Naive thymus-derived CD4-positive, alpha-beta T cell (primary cell): Measurements from ENCODE around the gene SCAP. TPM values are rescaled to one million over a fixed set of nuclear protein-coding genes. Genes with fewer than 3 reads are reported as not detected.

Experiments
- ATAC-seq: fragments of 150-1000 bp; cut with Tn5 transposase; 2 replicates; pipeline ENCODE4 v1.10.0; 2021; ENCODE audit warnings: mild to moderate bottlenecking, moderate library complexity
- CTCF ChIA-PET: fragments of 350-600 bp; sonication (Branson Sonifier 250); formaldehyde crosslinking; loops from one replicate; lab custom pipeline; 2021; ENCODE audit warnings: antibody characterized with exemption; lab: Charles Lee
- POLR2A ChIA-PET: fragments of 350-600 bp; sonication (Branson Sonifier 250); formaldehyde crosslinking; loops from one replicate; lab custom pipeline; 2021; ENCODE audit warnings: antibody characterized with exemption, inconsistent platforms; lab: Charles Lee
- DNase-seq, 9 donors: peaks; one replicate each; pipeline versions ENCODE4 v3.0.0 to v3.0.0-alpha.2; 2020 to 2022; ENCODE audit warnings: mixed read lengths in 1 of 9
- H3K27ac ChIP-seq: one replicate; pipeline ENCODE4 v1.7.0; 2013; ENCODE audit warnings: mild to moderate bottlenecking, low read depth, low read length, moderate library complexity
- H3K27me3 ChIP-seq, 2 donors: one replicate each; pipeline ENCODE4 v1.7.0; 2013; ENCODE audit warnings: low read length in 2 of 2, mild to moderate bottlenecking in 2 of 2, moderate library complexity in 2 of 2; ENCODE audit not compliant: control insufficient read depth in 2 of 2, insufficient read depth in 2 of 2
- H3K36me3 ChIP-seq, 3 experiments: 1 replicate in 2 of 3; 2 replicates in 1 of 3; pipeline ENCODE4 v1.7.0; 2013; ENCODE audit warnings: low read length in 3 of 3, mild to moderate bottlenecking in 3 of 3, moderate library complexity in 1 of 3; ENCODE audit not compliant: insufficient read depth in 3 of 3, control insufficient read depth in 2 of 3
- H3K4me1 ChIP-seq, 2 donors: one replicate each; pipeline ENCODE4 v1.7.0; 2013; ENCODE audit warnings: low read length in 2 of 2, mild to moderate bottlenecking in 2 of 2, moderate library complexity in 1 of 2; ENCODE audit not compliant: control insufficient read depth in 2 of 2, insufficient read depth in 2 of 2
- H3K4me3 ChIP-seq: 2 replicates; pipeline ENCODE4 v1.7.0; 2013; ENCODE audit warnings: mild to moderate bottlenecking, low read length
- H3K9me3 ChIP-seq, 3 experiments: 1 replicate in 2 of 3; 2 replicates in 1 of 3; pipeline ENCODE4 v1.7.0; 2013; ENCODE audit warnings: low read length in 3 of 3; ENCODE audit not compliant: control insufficient read depth in 2 of 3
- H3K27ac Mint-ChIP-seq, 9 donors: one replicate each; pipeline ENCODE4 v1.8.0; 2020 to 2022; ENCODE audit warnings: mixed read lengths in 9 of 9, mild to moderate bottlenecking in 8 of 9, moderate library complexity in 5 of 9, inconsistent platforms in 2 of 9
- H3K27me3 Mint-ChIP-seq, 5 donors: one replicate each; pipeline ENCODE4 v1.8.0; 2021 to 2022; ENCODE audit warnings: mixed read lengths in 5 of 5, mild to moderate bottlenecking in 1 of 5
- H3K36me3 Mint-ChIP-seq, 5 donors: one replicate each; pipeline ENCODE4 v1.8.0; 2020 to 2022; ENCODE audit warnings: mixed read lengths in 5 of 5, mild to moderate bottlenecking in 3 of 5, inconsistent platforms in 1 of 5
- H3K4me1 Mint-ChIP-seq, 7 donors: one replicate each; pipeline ENCODE4 v1.8.0; 2020 to 2022; ENCODE audit warnings: mixed read lengths in 7 of 7, mild to moderate bottlenecking in 3 of 7, inconsistent platforms in 1 of 7
- H3K4me3 Mint-ChIP-seq, 10 donors: one replicate each; pipeline ENCODE4 v1.8.0; 2020 to 2022; ENCODE audit warnings: mild to moderate bottlenecking in 10 of 10, mixed read lengths in 10 of 10, moderate library complexity in 6 of 10, inconsistent platforms in 2 of 10
- H3K9me3 Mint-ChIP-seq, 11 donors: one replicate each; pipeline ENCODE4 v1.8.0; 2020 to 2022; ENCODE audit warnings: mixed read lengths in 11 of 11, mild to moderate bottlenecking in 4 of 11, inconsistent platforms in 1 of 11, moderate library complexity in 1 of 11
- intact Hi-C, 2 donors: fragments of 100-400 bp; cut with micrococcal nuclease; formaldehyde crosslinking; loops; one replicate each; pipeline ENCODE4 v1.15.1; 2023
- polyA plus RNA-seq, 2 donors: library from polyadenylated mRNA; unstranded; fragments of 300-500 nt; fragmentation: Illumina TruSeq; gene quantifications; one replicate each; pipeline ENCODE4 v1.2.3, GENCODE V29; 2021
- total RNA-seq, 6 experiments: library from RNA in 5 of 6; stranded (reverse) in 5 of 6; gene quantifications; 1 replicate in 5 of 6; 2 replicates in 1 of 6; pipeline ENCODE4 v1.2.3 and lab custom pipeline; 2021 to 2026

The SCAP gene
- total and polyA plus RNA-seq, 7 experiments from 2014 or later, result 34.5 to 95.4 (median 90.2) TPM

DNA sequence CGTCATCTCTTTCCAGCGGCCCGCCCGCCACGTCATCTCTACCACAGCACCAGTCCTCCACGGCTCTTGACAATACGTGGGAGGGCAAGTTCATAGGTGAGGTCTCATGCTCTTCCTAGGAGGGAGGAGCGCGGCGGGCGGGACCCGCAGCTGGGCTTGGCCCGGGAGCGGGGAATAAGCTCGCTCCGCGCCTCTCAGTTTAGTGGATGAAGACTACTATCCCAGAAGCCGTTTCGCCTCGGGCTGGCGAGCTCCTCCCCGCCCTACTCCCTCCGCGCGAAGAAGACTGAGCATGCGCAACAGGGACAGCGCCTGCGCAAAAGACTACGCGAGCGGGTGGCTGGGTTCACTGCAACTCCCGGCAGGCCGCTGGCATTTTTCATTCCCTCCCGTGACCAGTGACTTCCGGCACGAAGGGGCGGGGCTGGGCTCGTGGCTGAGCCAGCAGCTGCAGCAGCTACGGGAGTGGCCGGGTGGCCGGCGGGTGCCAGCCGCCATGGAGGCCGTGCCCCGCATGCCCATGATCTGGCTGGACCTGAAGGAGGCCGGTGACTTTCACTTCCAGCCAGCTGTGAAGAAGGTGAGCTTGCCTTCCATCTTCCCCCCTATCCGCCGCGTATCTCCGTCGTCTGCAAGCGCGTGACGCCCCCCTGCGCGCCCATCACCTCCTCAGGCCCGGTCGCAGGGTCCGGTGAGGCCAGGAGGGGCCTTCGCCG lies 95.0 kb downstream of the SCAP start, which contains the start of gene PTPN23:
TSS of gene PTPN23 (plus strand) at position 421 of the 716 bp plus-strand sequence. CDS start at position 497, 76 bp downstream.
- H3K4me1 ChIP-seq, result peaks cover 23 to 26% of the 10 kb centered on the region in 2 donors
- POLR2A ChIA-PET, result interaction anchor here (0.6 to 1.1 kb wide), 6 partner anchors 18 to 685 kb away, joined by 3 to 6 read pairs (median 3); partner anchors contain the start of genes ELP6, KIF9 and KLHL18

DNA sequence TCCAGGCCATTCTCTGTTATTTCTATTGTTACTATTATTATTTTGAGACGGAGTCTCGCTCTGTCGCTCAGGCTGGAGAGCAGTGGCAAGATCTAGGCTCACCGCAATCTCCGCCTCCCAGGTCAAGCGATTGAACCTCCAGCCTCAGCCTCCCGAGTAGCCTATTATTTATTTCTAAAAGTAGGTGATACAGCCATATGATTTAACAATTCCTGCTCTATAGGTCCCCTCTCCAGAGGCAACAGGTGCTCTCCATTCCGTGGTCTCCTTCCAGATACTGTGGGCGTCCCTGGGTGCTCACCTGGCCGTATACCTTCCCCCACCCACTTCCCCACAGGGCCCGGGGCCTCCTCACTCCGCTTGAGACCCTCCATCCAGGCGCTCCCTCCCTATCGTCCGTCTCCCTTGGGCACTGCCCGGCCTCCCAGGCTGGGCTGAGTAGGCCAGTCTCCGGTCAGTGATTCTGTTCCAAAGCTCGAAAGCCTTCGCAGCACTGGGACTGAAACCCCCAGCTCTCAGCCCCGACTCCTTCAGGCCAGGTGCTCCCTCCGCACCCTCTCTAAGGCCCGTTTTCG lies 95.6 kb downstream of the SCAP start:
- POLR2A ChIA-PET, result interaction anchor here (0.6 to 1.1 kb wide), 5 partner anchors 18 to 685 kb away, joined by 3 to 6 read pairs (median 3); partner anchors contain the start of gene ELP6
- H3K27me3 ChIP-seq, result no peaks in the 10 kb centered on the region
- H3K27ac Mint-ChIP-seq, result peak overlapping the region; percentile 92 to 100 (median 99)
- H3K9me3 Mint-ChIP-seq, result no peaks in the 10 kb centered on the region
- H3K4me1 ChIP-seq, result peaks cover 23 to 26% of the 10 kb centered on the region in 2 donors
- H3K4me3 ChIP-seq, result peak overlapping the region; percentile 86
- CTCF ChIA-PET, result interaction anchor here (1.3 kb wide), 2 partner anchors 8 to 675 kb away, joined by 3 read pairs; no protein-coding TSS in a partner anchor
- peak overlapping the region; percentile 90 to 100 (median 98) for H3K4me3 Mint-ChIP-seq
- peak overlapping the region; percentile 92 for H3K27ac ChIP-seq
- H3K4me1 Mint-ChIP-seq, result peaks cover 37 to 51% (median 43%) of the 10 kb centered on the region in 7 donors
- peaks cover 0 to 8% (median 0%) of the 10 kb centered on the region in 3 experiments for H3K36me3 ChIP-seq
- DNase-seq, result peak in 1 of 9 donors; percentile 9
- H3K9me3 ChIP-seq, result no peaks in the 10 kb centered on the region
- no peak for ATAC-seq
- intact Hi-C loops, result loop anchor here (1.0 to 2.0 kb wide), 12 partner anchors 41 to 1229 kb away; partner anchors contain the start of genes ELP6 (in 2 of the 2), KIF9 (in 2 of the 2), KLHL18 (in 2 of the 2) and SETD2 (in 2 of the 2)
- peaks cover 0 to 10% (median 0%) of the 10 kb centered on the region in 5 donors for H3K36me3 Mint-ChIP-seq
- peaks cover 0 to 2% (median 0%) of the 10 kb centered on the region in 5 donors for H3K27me3 Mint-ChIP-seq

More for the DNA sequence above, 95.0 kb downstream of the SCAP start, which contains the start of gene PTPN23:
- Histone ChIP-seq H3K4me3 (peak within 1 kb of the TSS; percentile 86), H3K36me3 (peaks cover 0 to 12% (median 0%) of the 10 kb centered on the region in 3 experiments), H3K9me3 (no peaks in the 10 kb centered on the region), H3K27me3 (no peaks in the 10 kb centered on the region), H3K27ac (peak within 1 kb of the TSS; percentile 92)
- DNase-seq (peak; percentile 96 to 99 (median 99)), ATAC-seq (peak; percentile 82)
- H3K36me3 Mint-ChIP-seq, result peaks cover 0 to 13% (median 3%) of the 10 kb centered on the region in 5 donors
- H3K4me3 Mint-ChIP-seq, result peak within 1 kb of the TSS; percentile 90 to 100 (median 98)
- intact Hi-C loops, result loop anchor here (1.0 to 2.0 kb wide), 13 partner anchors 41 to 1228 kb away; partner anchors contain the start of genes ELP6 (in 2 of the 2), KIF9 (in 2 of the 2), KLHL18 (in 2 of the 2) and SETD2 (in 2 of the 2)
- CTCF ChIA-PET, result interaction anchor here (1.3 kb wide), 2 partner anchors 9 to 675 kb away, joined by 3 read pairs; no protein-coding TSS in a partner anchor
- peaks cover 0 to 2% (median 0%) of the 10 kb centered on the region in 5 donors for H3K27me3 Mint-ChIP-seq
- H3K9me3 Mint-ChIP-seq, result no peaks in the 10 kb centered on the region
- H3K27ac Mint-ChIP-seq, result peak within 1 kb of the TSS; percentile 92 to 100 (median 99)
- peaks cover 40 to 56% (median 48%) of the 10 kb centered on the region in 7 donors for H3K4me1 Mint-ChIP-seq

DNA sequence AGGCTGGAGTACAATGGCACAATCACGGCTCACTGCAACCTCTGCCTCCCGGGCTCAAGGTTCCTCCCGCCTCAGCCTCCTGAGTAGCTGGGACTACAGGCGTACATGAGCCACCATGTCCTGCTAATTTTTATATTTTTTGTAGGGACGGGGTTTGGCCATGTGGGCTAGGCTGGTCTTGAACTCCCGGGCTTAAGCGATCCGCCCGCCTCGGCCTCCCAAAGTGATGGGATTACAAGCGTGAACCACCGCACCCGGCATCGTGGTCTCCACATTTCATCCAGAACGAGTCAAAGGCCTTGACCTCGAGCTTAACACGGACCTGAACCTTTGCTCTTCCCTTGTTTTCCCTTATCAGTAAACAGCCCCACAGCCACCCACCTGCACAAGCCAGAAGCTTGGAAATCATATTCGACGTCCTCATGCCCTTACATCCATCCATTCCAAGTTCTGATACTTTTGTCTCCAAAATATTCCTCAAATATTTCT lies 96.3 kb downstream of the SCAP start:
- Mint-ChIP-seq H3K36me3 (peaks cover 0 to 9% (median 0%) of the 10 kb centered on the region in 5 donors), H3K27ac (peak overlapping the region; percentile 92 to 100 (median 99)), H3K27me3 (peaks cover 0 to 2% (median 0%) of the 10 kb centered on the region in 5 donors), H3K9me3 (no peaks in the 10 kb centered on the region), H3K4me3 (peak overlapping the region; percentile 90 to 100 (median 98)), H3K4me1 (peaks cover 37 to 46% (median 43%) of the 10 kb centered on the region in 7 donors)
- Histone ChIP-seq H3K9me3 (no peaks in the 10 kb centered on the region), H3K27me3 (no peaks in the 10 kb centered on the region), H3K4me3 (no peak overlapping the region), H3K36me3 (peaks cover 0 to 6% (median 0%) of the 10 kb centered on the region in 3 experiments), H3K27ac (peak overlapping the region; percentile 92), H3K4me1 (peaks cover 23 to 26% of the 10 kb centered on the region in 2 donors)
- intact Hi-C loops, result no loop called here
- ChIA-PET POLR2A (no interaction called here), CTCF (no interaction called here)
- DNase-seq, result no peak
- ATAC-seq, result no peak

DNA sequence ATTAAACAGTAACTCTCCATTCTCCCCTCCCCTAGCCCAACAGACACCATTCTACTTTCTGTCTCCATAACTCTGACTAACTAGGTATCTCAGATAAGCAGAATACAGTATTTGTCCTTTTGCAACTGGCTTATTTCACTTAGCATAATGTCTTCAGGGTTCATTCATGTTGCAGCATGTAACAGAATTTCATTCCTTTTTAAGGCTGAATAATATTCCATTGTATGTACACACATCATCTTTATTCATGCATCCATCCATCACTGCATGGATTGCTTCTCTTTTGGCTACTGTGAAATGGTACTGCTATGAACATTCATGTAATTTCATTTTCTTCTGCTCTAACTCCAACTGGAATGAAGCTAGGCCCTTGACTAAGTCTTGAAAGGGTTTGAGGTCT lies 96.9 kb downstream of the SCAP start:
- Mint-ChIP-seq H3K9me3 (no peaks in the 10 kb centered on the region), H3K36me3 (peaks cover 0 to 9% (median 0%) of the 10 kb centered on the region in 5 donors), H3K27ac (peak overlapping the region in 5 of 9 donors; percentile 25 to 100 (median 62)), H3K27me3 (peaks cover 0 to 2% (median 0%) of the 10 kb centered on the region in 5 donors), H3K4me3 (peak overlapping the region in 4 of 10 donors; percentile 2 to 24 (median 19)), H3K4me1 (peaks cover 34 to 41% (median 40%) of the 10 kb centered on the region in 7 donors)
- H3K27ac ChIP-seq, result peak overlapping the region; percentile 4
- no peak for DNase-seq
- no peak overlapping the region for H3K4me3 ChIP-seq
- intact Hi-C loops, result no loop called here
- POLR2A ChIA-PET, result no interaction called here
- H3K4me1 ChIP-seq, result peaks cover 23 to 26% of the 10 kb centered on the region in 2 donors
- no peaks in the 10 kb centered on the region for H3K27me3 ChIP-seq
- no peak for ATAC-seq
- CTCF ChIA-PET, result no interaction called here
- H3K36me3 ChIP-seq, result peaks cover 0 to 6% (median 0%) of the 10 kb centered on the region in 3 experiments
- H3K9me3 ChIP-seq, result no peaks in the 10 kb centered on the region

DNA sequence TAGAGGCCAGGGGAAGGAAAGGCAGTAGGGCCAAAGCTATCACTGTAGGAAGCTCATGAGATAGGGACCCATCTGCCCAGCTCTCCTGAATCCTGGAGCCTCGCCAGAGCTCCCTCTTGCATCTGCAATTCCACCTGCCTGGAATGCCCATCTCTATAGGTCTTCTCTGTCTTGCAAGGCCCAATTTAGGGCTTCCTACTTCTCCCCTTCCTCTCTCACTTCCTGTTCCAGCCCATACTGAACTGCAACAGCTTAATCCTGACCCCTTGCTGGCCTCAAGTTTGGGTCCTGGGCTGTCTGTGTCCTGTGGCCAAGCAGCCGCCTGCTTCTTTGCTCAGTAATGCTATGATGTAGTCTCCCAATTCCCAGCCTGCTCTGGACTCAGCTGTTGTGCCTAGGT lies 98.6 kb downstream of the SCAP start:
- Histone ChIP-seq H3K9me3 (no peaks in the 10 kb centered on the region), H3K36me3 (peaks cover 0 to 6% (median 0%) of the 10 kb centered on the region in 3 experiments), H3K4me1 (peaks cover 20 to 21% of the 10 kb centered on the region in 2 donors), H3K27me3 (no peaks in the 10 kb centered on the region), H3K4me3 (no peak overlapping the region), H3K27ac (no peak overlapping the region)
- ATAC-seq (no peak), DNase-seq (no peak)
- Mint-ChIP-seq H3K4me1 (peaks cover 23 to 31% (median 28%) of the 10 kb centered on the region in 7 donors), H3K36me3 (peaks cover 0 to 9% (median 0%) of the 10 kb centered on the region in 5 donors), H3K4me3 (no peak overlapping the region), H3K27me3 (peaks cover 0 to 6% (median 0%) of the 10 kb centered on the region in 5 donors), H3K9me3 (no peaks in the 10 kb centered on the region), H3K27ac (peak overlapping the region in 4 of 9 donors; percentile 17 to 71 (median 50))
- POLR2A ChIA-PET, result no interaction called here
- CTCF ChIA-PET, result no interaction called here
- intact Hi-C loops, result no loop called here

DNA sequence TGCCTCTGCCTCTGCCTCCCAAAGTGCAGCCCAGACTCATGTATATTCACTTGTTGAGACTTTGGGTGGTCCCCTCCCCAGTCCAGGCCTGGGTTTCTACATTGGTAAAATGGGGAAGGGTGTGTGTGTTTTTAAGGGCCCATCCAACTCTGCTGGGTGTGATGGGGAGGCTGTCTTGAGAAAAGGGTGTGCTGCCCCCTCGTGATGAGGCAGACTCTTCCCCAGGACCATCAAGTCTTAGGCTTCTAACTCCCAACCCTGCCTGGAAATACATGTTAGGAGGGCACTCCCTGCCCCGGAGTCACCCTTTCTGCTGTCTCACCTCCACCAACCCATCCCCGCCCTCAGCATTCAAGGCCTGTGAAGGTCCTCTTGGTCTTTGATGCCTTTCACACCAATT lies 99.3 kb downstream of the SCAP start:
- Mint-ChIP-seq H3K4me1 (peaks cover 17 to 29% (median 22%) of the 10 kb centered on the region in 7 donors), H3K27me3 (peaks cover 0 to 7% (median 0%) of the 10 kb centered on the region in 5 donors), H3K27ac (no peak overlapping the region), H3K4me3 (no peak overlapping the region), H3K9me3 (peaks cover 0 to 1% (median 0%) of the 10 kb centered on the region in 11 donors), H3K36me3 (peaks cover 0 to 9% (median 0%) of the 10 kb centered on the region in 5 donors)
- ChIA-PET POLR2A (no interaction called here), CTCF (no interaction called here)
- no peak for ATAC-seq
- no peaks in the 10 kb centered on the region for H3K27me3 ChIP-seq
- peaks cover 0 to 6% (median 0%) of the 10 kb centered on the region in 3 experiments for H3K36me3 ChIP-seq
- no peak overlapping the region for H3K4me3 ChIP-seq
- intact Hi-C loops, result no loop called here
- H3K4me1 ChIP-seq, result peaks cover 12 to 13% of the 10 kb centered on the region in 2 donors
- H3K9me3 ChIP-seq, result no peaks in the 10 kb centered on the region
- no peak for DNase-seq
- no peak overlapping the region for H3K27ac ChIP-seq
